ENCODE results near the gene GPA33.

Gene GPA33

GRCh38 chr1:167086033-167086432 lies 4.1 kb downstream of the GPA33 start:
- no peak for DNase-seq (ENCODE audit: low spot score)

DNA sequence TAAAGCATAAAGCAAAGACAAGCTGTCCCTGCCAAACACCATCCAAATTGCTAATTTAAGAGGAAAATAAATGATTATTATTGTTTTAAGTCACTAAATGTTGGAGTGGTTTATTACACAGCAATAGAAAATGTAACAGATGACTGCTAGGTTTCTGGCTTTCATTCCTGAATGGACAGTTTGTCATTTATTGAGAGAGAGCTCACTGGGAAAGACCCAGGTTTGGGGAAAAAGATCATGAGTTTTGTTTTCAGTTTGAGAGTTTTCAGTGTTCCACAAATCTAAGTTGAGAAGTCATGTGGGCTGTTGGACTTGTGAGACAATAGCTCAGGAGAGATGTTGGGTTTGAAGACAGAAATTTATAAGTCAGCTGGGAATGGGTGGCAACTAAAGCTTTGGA lies 5.4 kb downstream of the GPA33 start:
- DNase-seq (ENCODE audit: low spot score), result no peak

- no peak for DNase-seq (ENCODE audit: low spot score)
These were observed 6.3 kb downstream of the GPA33 start for GRCh38 chr1:167083871-167084270.

DNA sequence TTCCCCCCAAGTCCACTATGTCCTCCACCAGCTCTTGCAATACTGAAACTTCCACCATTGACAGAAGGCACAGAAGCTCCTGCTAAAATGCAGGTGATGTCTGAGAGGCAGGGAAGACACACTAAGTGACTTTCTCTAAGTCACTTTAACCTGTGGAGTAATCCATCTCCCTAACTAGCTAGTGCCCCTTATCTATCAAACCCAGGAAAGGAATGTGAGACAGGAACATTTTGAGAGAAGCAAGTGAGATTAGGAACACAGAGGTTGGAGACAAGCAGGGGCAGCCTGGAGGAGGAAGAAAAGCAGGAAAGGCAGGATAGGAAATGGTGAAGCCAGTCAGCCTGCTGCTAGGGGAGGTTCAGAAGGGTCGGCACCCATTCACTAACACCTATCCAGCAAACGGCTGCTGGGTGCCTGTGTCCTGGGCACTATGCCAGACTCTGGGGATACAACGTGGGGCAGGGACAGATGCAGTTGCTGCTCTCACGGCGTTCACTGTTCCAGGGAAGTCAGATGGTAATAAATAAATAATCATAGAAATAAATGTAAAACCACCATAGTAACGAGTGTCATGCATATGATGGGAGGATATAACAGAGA lies 7.0 kb downstream of the GPA33 start:
- no peak for DNase-seq (ENCODE audit: low spot score)

DNA sequence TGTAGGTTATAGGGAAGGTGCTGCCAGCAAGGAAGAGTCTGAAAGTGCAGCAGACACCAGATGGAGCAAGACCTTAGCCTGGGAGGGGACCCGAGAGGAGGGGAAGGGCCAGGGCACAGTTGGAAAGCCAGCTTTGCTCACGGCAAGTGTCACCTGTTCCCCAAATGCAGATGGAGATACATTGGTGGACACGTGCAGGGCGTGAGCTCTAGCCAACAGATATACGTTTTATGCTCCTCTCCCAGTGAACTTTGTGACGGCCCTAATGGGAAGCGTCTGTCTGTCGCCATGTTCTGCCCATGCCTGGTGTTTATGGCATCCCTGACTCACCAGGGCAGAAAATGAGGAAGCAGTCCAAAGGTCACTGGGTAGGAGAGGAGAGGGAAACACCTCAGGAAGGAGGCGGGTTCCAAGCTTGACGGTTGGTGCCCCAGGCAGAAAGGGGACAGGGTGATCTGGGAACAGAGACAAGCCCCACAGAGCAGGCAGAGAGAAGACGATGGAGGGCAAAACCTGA lies 7.6 kb downstream of the GPA33 start:
- DNase-seq (ENCODE audit: low spot score), result peak; percentile 86

DNA sequence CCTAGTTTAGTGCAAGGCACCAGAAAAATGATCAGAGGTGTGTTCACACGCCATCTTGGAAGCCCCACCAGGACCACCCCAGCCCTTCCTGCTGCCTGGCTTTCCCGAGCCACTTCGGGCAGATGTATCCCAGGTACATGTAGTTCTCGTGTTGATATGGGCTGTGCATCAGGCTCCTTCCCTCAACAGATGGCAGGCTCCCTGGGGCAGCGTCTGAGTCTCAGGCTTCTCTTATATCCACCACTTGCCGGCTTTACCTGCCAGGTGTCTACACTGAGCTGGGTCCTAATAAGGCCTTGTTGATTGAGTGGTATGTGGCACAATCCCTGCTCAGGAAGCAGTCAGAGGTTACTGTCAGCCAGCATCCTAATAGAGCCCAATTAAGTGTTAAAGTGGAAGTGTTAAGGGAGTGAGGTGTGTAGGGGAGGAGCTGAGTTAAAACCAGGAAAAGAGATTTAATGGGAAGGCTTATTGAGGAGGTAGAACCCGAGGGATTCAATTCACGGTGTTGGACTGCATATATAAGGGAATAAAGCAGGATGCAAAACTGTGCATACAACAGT lies 8.5 kb downstream of the GPA33 start:
- DNase-seq (ENCODE audit: low spot score), result no peak

DNA sequence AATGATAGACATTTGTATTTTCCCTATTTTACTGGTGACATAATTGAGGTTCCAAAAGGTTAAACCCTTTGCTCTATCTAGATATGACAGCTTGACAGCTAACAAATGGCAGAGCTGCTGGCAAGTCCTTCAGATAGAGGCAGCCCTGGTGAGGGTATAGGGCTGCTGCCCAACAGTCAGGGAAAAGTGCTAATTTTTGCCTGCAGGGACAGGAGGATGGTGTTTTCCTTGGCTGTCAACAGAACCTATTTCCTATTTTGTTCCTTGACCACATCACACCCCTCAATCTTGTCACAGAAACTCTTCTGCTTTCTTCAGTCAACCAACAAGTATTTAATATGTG lies 12.3 kb downstream of the GPA33 start:
- no peak for DNase-seq (ENCODE audit: low spot score)

- DNase-seq (ENCODE audit: low spot score), result peak; percentile 91
These were observed 12.9 kb downstream of the GPA33 start for GRCh38 chr1:167077128-167077867.

GRCh38 chr1:167076136-167076710 lies 14.0 kb downstream of the GPA33 start:
- DNase-seq (ENCODE audit: low spot score), result peak; percentile 93

GRCh38 chr1:167071286-167071685 lies 18.9 kb downstream of the GPA33 start:
- DNase-seq (ENCODE audit: low spot score), result no peak

GRCh38 chr1:167068761-167069160 lies 21.4 kb downstream of the GPA33 start:
- no peak for DNase-seq (ENCODE audit: low spot score)

GRCh38 chr1:167067904-167068303 lies 22.3 kb downstream of the GPA33 start:
- DNase-seq (ENCODE audit: low spot score), result no peak

GRCh38 chr1:167066333-167067122 lies 23.6 kb downstream of the GPA33 start:
- DNase-seq (ENCODE audit: low spot score), result peak; percentile 69

- DNase-seq (ENCODE audit: low spot score), result no peak
These were observed 24.7 kb downstream of the GPA33 start for GRCh38 chr1:167065471-167065870.

GRCh38 chr1:167064621-167065020 lies 25.6 kb downstream of the GPA33 start:
- no peak for DNase-seq (ENCODE audit: low spot score)

DNA sequence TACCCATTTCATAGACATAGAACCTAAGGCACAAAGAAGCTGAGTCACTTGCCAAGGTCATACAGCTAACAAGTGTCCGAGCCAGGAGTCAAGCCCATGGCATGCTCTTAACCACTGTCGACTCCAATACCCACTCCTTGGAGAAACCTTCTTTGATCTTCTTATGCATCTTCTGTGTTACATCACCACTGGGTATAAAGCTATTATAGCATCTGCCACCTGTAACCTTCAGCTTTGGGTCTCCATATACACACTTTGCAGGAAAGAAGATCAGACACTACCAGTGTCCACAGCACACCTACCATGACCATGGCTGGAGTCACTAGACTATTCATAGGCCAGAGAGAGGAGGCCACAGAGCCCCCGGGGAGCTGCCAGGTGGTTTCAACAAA lies 29.1 kb downstream of the GPA33 start:
- DNase-seq (ENCODE audit: low spot score), result no peak

DNA sequence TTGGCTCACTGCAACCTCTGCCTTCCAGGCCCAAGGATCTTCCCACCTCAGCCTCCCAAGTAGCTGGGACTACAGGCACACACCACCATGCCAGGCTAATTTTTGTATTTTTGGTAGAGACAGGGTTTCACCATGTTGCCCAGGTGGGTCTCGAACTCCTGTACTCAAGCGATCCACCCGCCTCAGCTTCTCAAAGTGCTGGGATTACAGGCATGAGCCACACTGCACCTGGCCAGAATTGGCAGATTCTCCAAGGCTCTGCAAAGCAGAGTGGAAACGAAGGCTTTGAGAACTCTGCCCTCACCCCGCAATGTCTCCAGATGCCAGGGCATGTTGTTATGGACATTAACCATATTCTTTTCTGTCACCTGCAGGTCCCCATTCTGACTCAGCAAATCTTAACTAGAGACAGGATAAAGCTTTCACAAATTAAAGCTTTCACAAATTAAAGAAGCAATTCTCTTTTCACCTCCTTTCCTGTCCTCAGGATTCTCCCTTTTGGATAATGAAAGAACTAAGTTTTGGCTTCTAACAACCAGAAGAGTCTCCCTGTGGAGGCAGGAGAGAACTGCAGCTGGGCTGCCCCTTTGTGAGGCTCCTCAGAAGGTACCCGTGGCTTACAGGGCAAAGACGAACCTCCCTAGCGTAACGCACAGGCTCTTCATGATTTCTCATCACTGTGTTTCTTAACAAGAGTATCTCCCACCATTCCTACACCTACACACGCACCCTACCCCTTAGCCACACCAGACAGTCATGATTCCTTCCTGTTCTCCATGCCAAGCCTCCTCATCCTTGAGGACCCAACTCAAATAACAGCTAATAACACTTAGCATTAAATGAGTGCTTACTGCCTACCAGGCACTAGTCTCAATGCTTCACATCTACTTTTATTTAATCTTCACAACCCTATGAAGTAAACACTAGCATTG lies 29.8 kb downstream of the GPA33 start:
- no peak for DNase-seq (ENCODE audit: low spot score)

DNA sequence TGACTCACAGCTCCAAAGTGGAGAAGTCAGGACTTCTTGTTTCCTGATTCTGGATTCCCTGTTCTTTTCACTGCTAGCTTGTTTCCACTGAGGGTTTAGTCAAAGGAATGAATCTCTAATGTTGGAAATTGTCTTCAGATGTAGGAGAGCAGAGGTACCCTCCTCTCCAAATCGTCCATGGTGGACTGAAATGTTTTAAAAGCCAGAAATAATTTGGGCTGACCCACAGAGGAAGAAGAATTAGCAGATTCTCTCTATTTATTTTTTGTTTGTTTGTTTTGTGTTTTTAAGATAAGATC lies 30.4 kb downstream of the GPA33 start:
- DNase-seq (ENCODE audit: low spot score), result no peak

GRCh38 chr1:167059045-167059808 lies 30.9 kb downstream of the GPA33 start:
- DNase-seq (ENCODE audit: low spot score), result peak; percentile 73

GRCh38 chr1:167057241-167057688 lies 32.9 kb downstream of the GPA33 start:
- DNase-seq (ENCODE audit: low spot score), result peak; percentile 75
